ENCODE data around the gene WWOX.
A peak's percentile ranks its signal among the peaks of the same experiment; 100 is the strongest.

The WWOX gene

DNA sequence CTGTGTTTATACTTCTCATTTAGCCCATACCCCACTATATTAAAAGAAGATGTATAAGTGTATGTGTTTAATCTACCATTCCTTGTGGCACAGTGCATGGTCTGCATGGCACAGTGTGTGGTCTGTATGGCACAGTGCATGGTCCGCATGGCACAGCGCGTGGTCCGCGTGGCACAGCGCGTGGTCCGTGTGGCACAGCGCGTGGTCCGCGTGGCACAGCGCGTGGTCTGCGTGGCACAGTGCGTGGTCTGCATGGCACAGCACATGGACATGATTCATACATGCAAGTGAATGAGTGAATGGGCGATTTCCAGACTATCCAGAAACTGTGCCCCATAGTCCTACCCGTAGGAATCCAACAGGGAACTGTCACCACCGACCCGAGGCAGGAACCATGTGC, 868.5 kb downstream of the WWOX start:
- peaks cover 13% of the 10 kb centered on the region for H3K9me3 Mint-ChIP-seq
- no peaks in the 10 kb centered on the region for H3K27me3 Mint-ChIP-seq
- DNase-seq: no peak
- H3K4me3 Mint-ChIP-seq: no peak overlapping the region
- no peak overlapping the region for H3K27ac Mint-ChIP-seq
- H3K36me3 Mint-ChIP-seq (ENCODE audit: low read depth): peaks cover 9% of the 10 kb centered on the region
- peaks cover 1% of the 10 kb centered on the region for H3K4me1 Mint-ChIP-seq (ENCODE audit: low read depth)

DNA sequence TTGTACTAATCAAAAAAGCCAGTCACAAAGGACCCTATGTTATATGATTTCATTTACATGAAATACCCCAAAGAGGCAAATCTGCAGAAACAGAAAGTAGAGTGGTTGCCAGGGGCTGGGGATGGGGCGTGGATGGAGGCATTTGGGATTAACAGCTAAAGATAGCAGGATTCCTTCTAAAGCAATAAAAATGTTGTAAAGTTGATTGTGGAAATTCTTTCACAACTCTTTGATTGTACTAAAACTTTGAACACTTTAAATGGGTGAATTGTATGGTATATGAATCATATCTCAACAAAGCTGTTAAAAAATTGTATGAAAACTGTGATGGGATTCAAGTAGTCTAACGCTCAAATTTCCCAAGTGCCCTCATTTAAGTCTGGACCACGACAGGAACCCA, 870.3 kb downstream of the WWOX start:
- H3K4me1 Mint-ChIP-seq (ENCODE audit: low read depth): no peaks in the 10 kb centered on the region
- no peaks in the 10 kb centered on the region for H3K27me3 Mint-ChIP-seq
- no peak overlapping the region for H3K4me3 Mint-ChIP-seq
- no peak overlapping the region for H3K27ac Mint-ChIP-seq
- peaks cover 6% of the 10 kb centered on the region for H3K9me3 Mint-ChIP-seq
- H3K36me3 Mint-ChIP-seq (ENCODE audit: low read depth): peaks cover 2% of the 10 kb centered on the region
- no peak for DNase-seq

DNA sequence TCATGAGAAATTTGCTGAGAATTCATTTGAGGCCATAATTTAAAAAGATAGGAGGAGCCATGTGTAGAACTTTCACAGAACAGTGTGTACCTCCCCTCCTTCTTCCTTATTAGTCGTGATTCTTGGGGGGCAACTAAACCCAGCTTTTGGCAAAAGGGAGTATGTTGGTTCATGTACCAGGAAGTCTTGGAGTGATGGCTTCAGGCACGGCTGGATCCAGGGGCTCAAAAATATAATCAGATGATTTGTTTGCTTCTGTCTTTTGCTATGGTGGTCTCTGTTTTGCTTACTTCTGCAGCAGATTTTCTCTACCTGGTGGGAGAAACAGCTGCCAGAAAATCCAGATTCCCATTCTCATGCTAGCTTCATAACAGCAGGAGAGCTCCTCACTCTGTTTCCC, 871.2 kb downstream of the WWOX start:
- H3K36me3 Mint-ChIP-seq (ENCODE audit: low read depth): no peaks in the 10 kb centered on the region
- H3K27ac Mint-ChIP-seq: no peak overlapping the region
- H3K4me1 Mint-ChIP-seq (ENCODE audit: low read depth): no peaks in the 10 kb centered on the region
- DNase-seq: no peak
- peaks cover under 1% of the 10 kb centered on the region for H3K9me3 Mint-ChIP-seq
- no peaks in the 10 kb centered on the region for H3K27me3 Mint-ChIP-seq
- H3K4me3 Mint-ChIP-seq: no peak overlapping the region

DNA sequence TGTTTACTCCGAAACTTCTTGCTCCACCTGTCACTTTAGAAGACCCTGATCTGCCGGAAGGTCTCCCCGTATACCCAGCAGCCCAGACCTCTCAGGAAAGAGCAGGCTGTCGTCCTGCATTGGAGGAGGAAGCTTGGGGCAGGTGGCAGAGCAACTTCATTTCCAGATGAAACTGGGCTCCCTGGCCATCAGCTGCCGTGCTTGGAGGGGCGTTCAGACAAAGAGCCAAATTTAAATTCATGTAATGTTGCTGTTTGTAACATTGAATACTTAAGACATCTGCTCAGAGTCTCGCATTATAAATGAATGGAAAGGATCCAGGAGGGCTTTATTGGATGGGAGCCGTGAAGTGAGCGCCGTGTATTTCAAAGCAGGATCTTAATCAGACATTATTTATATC, 872.6 kb downstream of the WWOX start:
- no peak for DNase-seq
- Mint-ChIP-seq H3K4me3 (no peak overlapping the region), H3K27ac (peak overlapping the region; percentile 28), H3K36me3 (ENCODE audit: low read depth) (no peaks in the 10 kb centered on the region), H3K27me3 (no peaks in the 10 kb centered on the region), H3K9me3 (no peaks in the 10 kb centered on the region), H3K4me1 (ENCODE audit: low read depth) (peaks cover 9% of the 10 kb centered on the region)

DNA sequence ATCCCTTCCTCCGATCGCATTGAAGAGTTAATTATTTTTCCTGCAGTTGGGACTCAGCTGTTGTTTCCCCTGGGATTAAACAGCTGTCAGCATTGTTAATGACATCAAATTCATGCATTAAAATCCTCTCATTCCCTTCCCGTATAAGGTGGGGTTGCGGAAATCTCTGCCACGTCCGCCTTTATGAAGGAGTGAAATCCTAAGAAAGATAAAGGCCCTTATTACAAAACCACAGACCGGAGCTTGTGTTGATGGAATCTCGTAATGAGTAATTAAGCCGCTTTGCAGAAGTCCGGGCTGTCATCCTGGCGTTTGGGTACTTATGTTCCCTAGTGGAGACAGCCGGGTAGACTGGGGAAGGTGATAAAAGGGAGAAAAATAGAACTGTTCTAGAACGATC, 873.5 kb downstream of the WWOX start:
- Mint-ChIP-seq H3K4me1 (ENCODE audit: low read depth) (peaks cover 9% of the 10 kb centered on the region), H3K27me3 (no peaks in the 10 kb centered on the region), H3K4me3 (no peak overlapping the region), H3K36me3 (ENCODE audit: low read depth) (no peaks in the 10 kb centered on the region), H3K9me3 (no peaks in the 10 kb centered on the region), H3K27ac (peak overlapping the region; percentile 24)
- DNase-seq: no peak

DNA sequence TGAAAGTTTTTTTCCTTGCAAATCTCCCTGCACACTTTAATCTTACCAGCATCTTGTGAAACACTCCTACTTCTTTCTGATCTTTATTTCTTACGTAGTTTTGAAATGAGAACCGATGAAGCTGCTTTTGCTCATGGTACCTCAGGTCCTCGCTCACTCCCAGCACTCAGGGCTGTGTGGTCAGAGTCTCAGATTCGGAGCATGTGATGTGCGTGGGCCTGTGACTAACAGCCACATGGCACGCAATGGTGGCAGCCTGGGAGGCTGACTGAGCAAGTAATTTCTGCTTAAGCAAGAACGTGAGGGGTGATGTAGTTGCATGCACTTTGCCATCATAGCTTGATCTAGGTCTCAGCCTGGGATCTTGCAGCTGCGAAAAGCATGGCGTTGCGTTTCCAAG, 876.8 kb downstream of the WWOX start:
- no peaks in the 10 kb centered on the region for H3K9me3 Mint-ChIP-seq
- peaks cover 9% of the 10 kb centered on the region for H3K4me1 Mint-ChIP-seq (ENCODE audit: low read depth)
- no peak overlapping the region for H3K4me3 Mint-ChIP-seq
- no peaks in the 10 kb centered on the region for H3K27me3 Mint-ChIP-seq
- peak; percentile 53 for DNase-seq
- peak overlapping the region; percentile 45 for H3K27ac Mint-ChIP-seq
- H3K36me3 Mint-ChIP-seq (ENCODE audit: low read depth): no peaks in the 10 kb centered on the region

DNA sequence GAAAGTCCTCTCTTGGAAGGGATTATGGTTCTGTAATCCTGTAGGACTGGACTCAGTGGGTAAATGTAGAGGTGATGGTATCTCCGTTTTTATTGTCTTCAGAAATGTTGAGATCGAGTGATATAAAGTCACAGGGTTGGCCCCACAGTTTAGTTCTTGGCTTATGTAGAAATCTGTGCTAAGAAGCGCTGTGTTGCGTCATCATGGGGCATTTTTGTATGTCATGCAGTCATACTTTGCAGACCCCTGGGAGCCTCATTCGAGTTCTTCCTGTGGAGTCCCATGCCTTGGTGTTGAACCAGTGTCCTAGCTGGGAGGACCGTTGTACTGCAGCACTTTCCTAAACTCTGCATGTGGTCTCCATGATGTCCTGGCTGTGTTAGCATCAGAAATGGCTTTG, 881.4 kb downstream of the WWOX start:
- Mint-ChIP-seq H3K27ac (no peak overlapping the region), H3K27me3 (no peaks in the 10 kb centered on the region), H3K9me3 (no peaks in the 10 kb centered on the region), H3K36me3 (ENCODE audit: low read depth) (no peaks in the 10 kb centered on the region), H3K4me3 (no peak overlapping the region), H3K4me1 (ENCODE audit: low read depth) (peaks cover 8% of the 10 kb centered on the region)
- no peak for DNase-seq

DNA sequence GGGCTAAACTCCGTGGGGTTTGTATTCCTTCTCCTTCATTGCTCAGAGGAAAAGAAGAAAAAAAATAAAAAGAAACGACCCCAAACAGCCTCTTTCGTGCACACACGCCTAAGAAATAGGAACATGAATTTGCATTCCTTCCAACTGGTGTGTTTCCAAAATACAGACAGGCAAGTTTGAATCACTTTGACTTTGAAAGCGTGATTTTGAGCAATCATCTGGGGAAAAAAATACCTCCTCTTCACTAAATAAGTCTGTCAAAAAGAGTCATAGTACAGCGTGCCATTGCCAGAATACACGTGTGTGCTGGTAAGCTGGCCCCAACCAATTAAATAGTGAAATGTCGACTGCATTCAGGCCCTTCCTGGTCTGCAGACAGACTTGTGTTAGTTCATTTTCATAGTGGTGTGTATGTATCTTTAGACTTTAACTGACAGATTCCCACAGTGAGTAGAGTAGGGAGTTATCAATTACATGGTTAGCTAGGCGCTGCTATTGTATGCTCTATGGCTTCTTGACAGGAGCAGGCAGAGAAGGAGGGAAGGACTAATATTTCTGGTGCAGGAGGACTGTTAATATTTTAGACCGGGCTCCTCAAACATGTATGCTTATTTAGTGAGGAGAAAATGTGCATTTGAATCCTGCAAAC, 882.8 kb downstream of the WWOX start:
- Mint-ChIP-seq H3K36me3 (ENCODE audit: low read depth) (no peaks in the 10 kb centered on the region), H3K27me3 (no peaks in the 10 kb centered on the region)

GRCh38 chr16:78984324-78984723, 884.9 kb downstream of the WWOX start:
- Mint-ChIP-seq H3K27me3 (no peaks in the 10 kb centered on the region), H3K9me3 (no peaks in the 10 kb centered on the region), H3K4me3 (no peak overlapping the region), H3K4me1 (ENCODE audit: low read depth) (no peaks in the 10 kb centered on the region), H3K36me3 (ENCODE audit: low read depth) (no peaks in the 10 kb centered on the region), H3K27ac (no peak overlapping the region)
- DNase-seq: no peak

More for the DNA sequence above, 882.8 kb downstream of the WWOX start:
- Mint-ChIP-seq H3K27ac (no peak overlapping the region), H3K4me3 (no peak overlapping the region), H3K4me1 (ENCODE audit: low read depth) (no peaks in the 10 kb centered on the region), H3K9me3 (no peaks in the 10 kb centered on the region)
- DNase-seq: no peak

- peaks cover 3% of the 10 kb centered on the region for H3K4me1 Mint-ChIP-seq (ENCODE audit: low read depth)
- H3K36me3 Mint-ChIP-seq (ENCODE audit: low read depth): no peaks in the 10 kb centered on the region
- no peaks in the 10 kb centered on the region for H3K27me3 Mint-ChIP-seq
- no peak overlapping the region for H3K27ac Mint-ChIP-seq
- DNase-seq: no peak
- H3K4me3 Mint-ChIP-seq: no peak overlapping the region
- H3K9me3 Mint-ChIP-seq: no peaks in the 10 kb centered on the region
Measured at GRCh38 chr16:78984887-78985464, 885.5 kb downstream of the WWOX start.

DNA sequence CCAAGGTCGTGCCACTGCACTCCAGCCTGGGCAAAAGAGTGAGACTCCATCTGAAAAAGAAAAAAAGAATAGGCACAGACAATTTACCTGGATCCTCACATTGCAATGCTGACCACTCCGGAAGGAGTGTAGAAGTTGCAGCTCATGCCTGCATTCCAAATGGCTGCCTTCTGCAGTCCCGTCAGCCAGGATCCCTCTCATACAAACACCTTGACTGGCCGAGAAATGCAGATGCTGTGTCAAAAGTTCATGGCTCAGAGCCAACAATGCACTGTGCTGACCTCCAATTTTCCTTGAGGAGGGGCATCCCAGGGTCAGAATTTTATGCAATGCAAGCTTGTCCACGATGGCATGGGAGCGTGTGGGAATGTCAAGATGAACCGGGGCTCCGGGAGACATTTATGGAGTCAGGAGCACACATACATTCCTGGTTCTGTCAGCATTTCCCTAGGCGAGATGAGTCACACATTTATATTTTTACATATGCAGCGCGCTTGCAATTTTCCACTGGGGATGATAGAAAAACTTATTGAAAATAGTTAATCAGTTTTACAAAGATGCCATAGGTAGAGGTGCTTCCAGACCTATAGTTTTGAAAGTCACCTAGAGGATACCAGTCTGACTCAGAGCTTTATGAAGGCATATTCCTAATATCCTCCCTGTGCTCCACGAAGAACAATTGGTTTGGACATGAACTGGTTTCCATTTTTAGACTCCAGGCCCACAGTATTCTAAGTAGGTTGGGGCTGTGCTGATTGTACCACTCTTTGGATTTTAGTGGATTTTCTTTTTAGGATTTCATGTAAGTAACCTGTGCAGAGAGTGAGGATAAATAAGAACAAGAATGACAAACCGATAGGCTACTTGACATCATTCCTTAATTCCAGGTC, 886.5 kb downstream of the WWOX start:
- Mint-ChIP-seq H3K4me1 (ENCODE audit: low read depth) (peaks cover 5% of the 10 kb centered on the region), H3K4me3 (no peak overlapping the region), H3K27ac (no peak overlapping the region), H3K9me3 (no peaks in the 10 kb centered on the region), H3K36me3 (ENCODE audit: low read depth) (no peaks in the 10 kb centered on the region), H3K27me3 (no peaks in the 10 kb centered on the region)
- no peak for DNase-seq

- H3K27ac Mint-ChIP-seq: no peak overlapping the region
- H3K36me3 Mint-ChIP-seq (ENCODE audit: low read depth): no peaks in the 10 kb centered on the region
- no peak overlapping the region for H3K4me3 Mint-ChIP-seq
- H3K4me1 Mint-ChIP-seq (ENCODE audit: low read depth): peaks cover 5% of the 10 kb centered on the region
- H3K9me3 Mint-ChIP-seq: no peaks in the 10 kb centered on the region
- no peaks in the 10 kb centered on the region for H3K27me3 Mint-ChIP-seq
- DNase-seq: no peak
Measured at GRCh38 chr16:78987666-78988065, 888.2 kb downstream of the WWOX start.

- DNase-seq: no peak
- Mint-ChIP-seq H3K27ac (no peak overlapping the region), H3K27me3 (no peaks in the 10 kb centered on the region), H3K36me3 (ENCODE audit: low read depth) (no peaks in the 10 kb centered on the region), H3K4me3 (no peak overlapping the region), H3K9me3 (no peaks in the 10 kb centered on the region), H3K4me1 (ENCODE audit: low read depth) (peaks cover 5% of the 10 kb centered on the region)
Measured at GRCh38 chr16:78988361-78988969, 889.0 kb downstream of the WWOX start.

DNA sequence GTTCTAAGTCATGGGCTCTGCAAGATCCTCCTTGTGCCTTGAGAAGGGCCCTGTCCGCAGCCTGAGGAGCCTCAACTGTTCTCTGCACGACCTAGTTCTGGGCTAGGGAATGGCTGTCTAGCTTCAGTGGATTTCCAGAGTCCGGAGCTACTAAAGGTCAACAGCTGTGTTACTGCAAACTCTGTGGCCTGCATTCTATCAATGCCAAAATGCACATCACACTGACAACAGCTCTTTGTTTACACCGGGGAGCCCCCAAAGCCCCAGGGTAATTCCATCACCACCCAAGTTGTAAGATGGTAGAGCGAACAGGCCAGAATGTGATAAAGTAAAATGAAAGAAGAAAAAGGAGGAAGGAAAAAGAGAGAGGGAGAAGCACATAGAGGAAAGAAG, 890.9 kb downstream of the WWOX start:
- Mint-ChIP-seq H3K27me3 (no peaks in the 10 kb centered on the region), H3K4me3 (no peak overlapping the region), H3K36me3 (ENCODE audit: low read depth) (no peaks in the 10 kb centered on the region), H3K9me3 (no peaks in the 10 kb centered on the region), H3K27ac (no peak overlapping the region), H3K4me1 (ENCODE audit: low read depth) (peaks cover 5% of the 10 kb centered on the region)
- DNase-seq: no peak

GRCh38 chr16:78992001-78992400, 892.5 kb downstream of the WWOX start:
- no peaks in the 10 kb centered on the region for H3K27me3 Mint-ChIP-seq
- H3K4me3 Mint-ChIP-seq: no peak overlapping the region
- no peaks in the 10 kb centered on the region for H3K36me3 Mint-ChIP-seq (ENCODE audit: low read depth)
- H3K27ac Mint-ChIP-seq: no peak overlapping the region
- H3K4me1 Mint-ChIP-seq (ENCODE audit: low read depth): peaks cover 10% of the 10 kb centered on the region
- no peak for DNase-seq
- H3K9me3 Mint-ChIP-seq: no peaks in the 10 kb centered on the region
